TTC549 (cell line): ENCODE data around the gene BRIP1.

ENCODE experiments used
- FAIRE-seq: peaks from 2 replicates; lab custom pipeline; 2012; peaks lifted over from hg19 to GRCh38; lab: Jason Lieb, UNC

The BRIP1 gene

GRCh38 chr17:61659437-61659836 lies 203.9 kb downstream of the BRIP1 start:
- no peak for FAIRE-seq

DNA sequence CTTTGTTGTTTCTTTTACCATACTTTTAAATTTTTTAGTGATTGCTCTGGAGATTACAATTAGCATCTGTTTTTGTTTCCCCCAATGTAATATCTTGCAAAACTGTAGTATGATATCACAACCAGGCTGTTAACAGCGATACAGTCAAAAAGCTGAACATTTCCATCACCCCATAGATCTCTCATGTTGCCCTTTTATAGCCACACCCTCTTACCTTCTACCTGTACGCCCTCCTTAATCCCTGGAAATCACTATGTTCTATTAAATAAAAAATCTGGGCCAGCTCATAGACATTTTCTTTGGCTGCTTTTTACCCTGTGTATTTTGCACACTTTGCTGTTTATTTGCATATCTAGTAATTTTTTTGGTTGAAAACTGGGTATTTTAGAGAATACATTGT lies 205.1 kb downstream of the BRIP1 start:
- FAIRE-seq, result no peak

GRCh38 chr17:61657338-61657737 lies 206.0 kb downstream of the BRIP1 start:
- no peak for FAIRE-seq

GRCh38 chr17:61656721-61657217 lies 206.6 kb downstream of the BRIP1 start:
- no peak for FAIRE-seq

- FAIRE-seq, result no peak
Measured at GRCh38 chr17:61650749-61651148, 212.6 kb downstream of the BRIP1 start.

GRCh38 chr17:61648587-61648986 lies 214.7 kb downstream of the BRIP1 start:
- no peak for FAIRE-seq

DNA sequence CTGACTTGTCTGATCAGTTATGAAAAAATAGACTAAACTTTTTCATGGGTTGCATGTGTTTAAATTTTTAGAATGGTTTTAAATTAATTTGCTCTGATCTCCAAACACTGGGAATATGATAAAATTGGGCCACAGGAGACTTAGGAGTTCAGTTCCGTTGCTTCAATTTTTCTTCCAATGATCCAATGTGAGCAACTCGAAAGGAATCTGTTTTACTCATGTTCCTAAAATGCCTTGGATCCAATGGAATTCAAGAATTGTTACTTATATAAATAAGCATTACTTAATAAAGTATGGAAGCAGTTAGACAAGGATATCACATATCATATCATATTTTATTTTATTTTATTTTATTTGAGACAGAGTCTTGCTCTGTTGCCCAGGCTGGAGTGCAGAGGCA lies 216.3 kb downstream of the BRIP1 start:
- FAIRE-seq, result no peak

DNA sequence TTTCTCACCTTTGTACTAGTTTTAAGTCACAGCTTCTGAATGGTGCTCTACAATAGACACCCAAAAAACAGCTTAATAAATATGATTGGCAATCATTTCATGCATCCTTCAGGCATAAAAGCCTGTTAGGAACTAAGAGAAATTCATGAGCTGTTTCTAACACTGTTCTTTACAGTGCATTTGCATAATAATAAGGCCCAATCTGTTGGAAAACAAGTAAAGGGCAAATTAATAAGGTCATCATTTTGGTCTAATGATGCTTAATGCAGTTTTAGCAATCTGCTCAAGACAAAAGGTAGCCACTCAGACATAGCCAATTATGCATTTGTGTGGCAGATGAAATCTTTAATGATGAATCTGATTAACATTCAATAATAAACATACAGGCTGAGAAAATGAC lies 216.8 kb downstream of the BRIP1 start:
- FAIRE-seq, result no peak

GRCh38 chr17:61645920-61646319 lies 217.4 kb downstream of the BRIP1 start:
- FAIRE-seq, result no peak

DNA sequence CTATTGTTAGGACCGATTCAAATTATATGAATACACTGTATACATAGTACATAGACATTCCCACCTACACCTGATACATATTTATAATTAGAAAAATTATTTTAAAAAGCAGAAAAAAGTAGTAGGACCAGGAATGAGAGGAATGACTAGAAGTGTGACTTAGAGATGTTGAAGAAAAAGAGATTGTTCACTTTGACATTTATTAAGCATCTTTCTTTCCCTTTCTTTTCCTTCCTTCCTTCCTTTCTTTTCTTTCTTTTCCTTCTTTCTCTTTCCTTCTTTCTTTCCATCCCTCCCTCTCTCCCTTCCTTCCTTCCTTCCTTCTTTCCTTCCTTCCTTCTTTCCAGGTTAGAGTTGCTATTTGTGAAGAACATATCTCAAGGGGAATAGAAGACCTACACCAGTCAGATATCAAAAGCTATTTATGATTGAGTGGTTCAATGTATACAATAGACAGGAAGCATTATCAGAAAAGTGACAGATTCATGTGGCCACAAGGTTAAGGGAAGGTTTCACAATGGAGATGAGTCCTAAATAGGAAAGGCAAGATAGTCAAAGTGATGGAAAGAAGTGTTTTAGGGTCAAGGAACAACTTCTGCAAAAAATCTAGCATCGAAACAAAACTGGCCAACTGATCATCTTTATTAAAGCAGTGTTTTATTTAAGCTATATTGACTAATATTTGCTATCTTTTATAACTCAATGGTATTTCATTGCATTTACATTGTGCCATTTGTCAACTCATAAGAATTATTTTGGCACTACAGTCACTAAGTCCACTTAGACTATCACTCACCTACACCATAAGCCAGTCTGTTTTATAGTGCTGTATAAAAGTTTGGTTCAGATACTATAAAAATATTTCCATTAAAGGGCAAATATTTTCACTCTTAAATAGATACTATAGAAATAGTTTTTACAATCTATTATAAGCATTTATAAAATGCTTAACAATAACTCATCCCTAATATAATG lies 218.2 kb downstream of the BRIP1 start:
- no peak for FAIRE-seq

GRCh38 chr17:61642768-61643167 lies 220.6 kb downstream of the BRIP1 start:
- FAIRE-seq, result no peak

DNA sequence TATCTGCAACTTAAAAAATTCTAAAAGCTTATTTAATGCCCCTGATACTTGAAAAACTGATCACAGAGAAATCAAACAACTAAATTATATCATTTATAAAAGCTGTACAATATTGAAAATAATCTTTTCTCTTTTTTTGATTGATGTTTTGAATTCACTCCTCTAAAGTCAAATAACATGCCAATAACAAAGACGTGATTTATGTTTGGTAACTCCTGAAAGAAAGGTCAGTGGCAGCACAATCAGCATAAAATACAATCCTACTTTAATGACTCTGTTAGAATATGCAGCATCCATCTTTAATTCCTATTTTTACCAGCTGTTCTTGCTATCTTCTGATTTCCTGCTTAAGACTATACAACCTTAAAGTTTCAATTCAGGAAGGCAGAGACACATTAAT lies 221.6 kb downstream of the BRIP1 start:
- FAIRE-seq, result no peak

- no peak for FAIRE-seq
Measured at GRCh38 chr17:61641084-61641483, 222.2 kb downstream of the BRIP1 start.

DNA sequence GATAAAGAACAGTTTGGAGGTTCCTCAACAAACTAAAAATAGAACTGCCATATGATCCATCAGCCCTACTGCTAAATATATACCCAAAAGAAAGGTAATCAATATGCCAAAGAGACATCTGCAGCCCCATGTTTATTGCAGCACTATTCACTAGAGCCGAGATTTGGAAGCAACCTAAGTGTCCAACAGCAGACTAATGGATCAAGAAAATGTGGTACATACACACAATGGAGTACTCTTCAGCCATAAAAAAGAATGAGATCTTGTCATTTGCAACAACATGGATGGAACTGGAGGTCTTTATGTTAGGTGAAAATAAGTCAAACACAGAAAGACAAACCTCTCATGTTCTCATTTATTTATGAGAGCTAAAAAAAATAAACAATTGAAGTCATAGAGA lies 223.5 kb downstream of the BRIP1 start:
- no peak for FAIRE-seq

GRCh38 chr17:61638087-61638486 lies 225.2 kb downstream of the BRIP1 start:
- FAIRE-seq, result no peak

DNA sequence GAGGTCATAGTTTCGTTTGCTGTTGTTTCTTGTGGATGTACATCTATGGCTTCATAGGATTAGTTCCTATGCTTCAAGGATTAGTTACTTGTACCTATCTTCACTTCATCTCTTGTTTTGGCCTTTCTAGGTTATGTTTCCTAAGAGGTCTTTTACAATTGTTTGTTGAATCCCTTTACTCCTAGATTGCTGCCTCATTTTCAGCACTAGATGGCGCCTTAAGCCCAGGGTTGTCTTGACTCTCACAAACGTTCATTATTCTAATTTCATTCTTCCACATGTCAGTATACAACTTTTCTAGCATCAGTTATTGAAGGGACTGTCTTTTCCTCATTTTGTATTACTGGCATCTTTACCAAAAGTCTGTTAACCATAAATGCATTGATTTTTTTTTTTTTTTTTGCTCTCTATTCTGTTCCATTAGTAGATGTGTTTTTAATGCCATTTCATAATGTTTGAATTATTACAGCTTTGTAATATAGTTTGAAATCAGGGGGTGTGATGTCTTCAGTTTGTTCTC lies 227.4 kb downstream of the BRIP1 start:
- peak; percentile 58 for FAIRE-seq

GRCh38 chr17:61634942-61635538 lies 228.3 kb downstream of the BRIP1 start:
- FAIRE-seq, result no peak

GRCh38 chr17:61634011-61634539 lies 229.3 kb downstream of the BRIP1 start:
- no peak for FAIRE-seq

DNA sequence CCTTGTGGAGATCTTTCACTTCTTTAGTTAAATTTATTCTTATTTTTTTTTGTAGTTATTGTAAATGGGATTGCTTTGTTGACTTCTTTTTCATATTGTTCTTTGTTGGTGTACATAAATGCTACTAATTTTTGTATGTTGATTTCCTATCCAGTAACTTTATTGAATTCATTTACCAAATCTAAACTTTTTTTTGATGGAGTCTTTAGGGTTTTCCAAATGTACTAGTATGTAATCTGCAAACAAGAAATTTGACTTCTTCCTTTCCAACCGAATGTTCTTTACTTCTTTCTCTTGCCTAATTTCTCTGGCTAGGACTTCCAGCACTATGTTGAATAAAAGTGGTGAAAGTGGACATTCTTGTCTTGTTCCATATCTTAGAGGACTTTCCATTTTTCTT lies 230.5 kb downstream of the BRIP1 start:
- no peak for FAIRE-seq

DNA sequence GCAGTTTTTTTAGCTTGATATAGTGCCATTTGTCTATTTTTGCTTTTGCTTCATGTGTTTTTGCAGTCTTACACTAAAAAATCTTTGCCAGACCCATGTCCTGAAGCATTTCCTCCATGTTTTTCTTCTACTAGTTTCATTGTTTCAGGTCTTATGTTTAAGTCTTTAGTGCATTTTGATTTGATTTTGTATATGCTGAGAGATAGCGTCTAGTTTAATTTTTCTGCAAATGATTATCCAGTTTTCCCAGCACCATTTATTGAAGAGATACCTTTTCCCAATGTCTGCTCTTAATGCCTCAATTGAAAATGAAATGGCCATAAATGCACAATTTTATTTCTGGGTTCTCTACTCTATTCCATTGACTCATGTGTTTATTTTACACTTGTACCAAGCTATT lies 231.5 kb downstream of the BRIP1 start:
- FAIRE-seq, result no peak
